PFSK-1 (cell line): ENCODE measurements around the gene ZNHIT2.

Experiments
- FOXP2 ChIP-seq: optimal IDR thresholded peaks from 2 replicates; pipeline ENCODE3; 2011; ENCODE audit warnings: borderline replicate concordance, control low read depth, inconsistent platforms; ENCODE audit not compliant: insufficient read depth; ENCODE audit errors: extremely low read length, extremely low read depth
- POLR2AphosphoS5 ChIP-seq: IDR thresholded peaks from 2 replicates; pipeline ENCODE4 v1.6.1; 2012; ENCODE audit warnings: low read depth, mild to moderate bottlenecking, control low read depth, low read length, moderate library complexity
- SIN3A ChIP-seq: IDR thresholded peaks from 2 replicates; pipeline ENCODE4 v1.6.1; 2012; ENCODE audit warnings: mild to moderate bottlenecking, low read length, moderate library complexity, borderline replicate concordance; ENCODE audit not compliant: insufficient read depth
- TAF1 ChIP-seq: IDR thresholded peaks from 2 replicates; pipeline ENCODE4 v1.6.1; 2012; ENCODE audit warnings: low read length, control low read depth, borderline replicate concordance; ENCODE audit not compliant: insufficient read depth
- TF ChIP-seq, protein P1 (sequence below), 2 experiments: IDR thresholded peaks; 2 replicates each; pipeline versions ENCODE4 v1.6.1 to v1.8.0; 2011 to 2012; ENCODE audit warnings: low read depth in 2 of 2, low read length in 2 of 2, control low read depth in 1 of 2, inconsistent platforms in 1 of 2, mild to moderate bottlenecking in 1 of 2, moderate library complexity in 1 of 2; ENCODE audit not compliant: insufficient read depth in 1 of 2

The ZNHIT2 gene

DNA sequence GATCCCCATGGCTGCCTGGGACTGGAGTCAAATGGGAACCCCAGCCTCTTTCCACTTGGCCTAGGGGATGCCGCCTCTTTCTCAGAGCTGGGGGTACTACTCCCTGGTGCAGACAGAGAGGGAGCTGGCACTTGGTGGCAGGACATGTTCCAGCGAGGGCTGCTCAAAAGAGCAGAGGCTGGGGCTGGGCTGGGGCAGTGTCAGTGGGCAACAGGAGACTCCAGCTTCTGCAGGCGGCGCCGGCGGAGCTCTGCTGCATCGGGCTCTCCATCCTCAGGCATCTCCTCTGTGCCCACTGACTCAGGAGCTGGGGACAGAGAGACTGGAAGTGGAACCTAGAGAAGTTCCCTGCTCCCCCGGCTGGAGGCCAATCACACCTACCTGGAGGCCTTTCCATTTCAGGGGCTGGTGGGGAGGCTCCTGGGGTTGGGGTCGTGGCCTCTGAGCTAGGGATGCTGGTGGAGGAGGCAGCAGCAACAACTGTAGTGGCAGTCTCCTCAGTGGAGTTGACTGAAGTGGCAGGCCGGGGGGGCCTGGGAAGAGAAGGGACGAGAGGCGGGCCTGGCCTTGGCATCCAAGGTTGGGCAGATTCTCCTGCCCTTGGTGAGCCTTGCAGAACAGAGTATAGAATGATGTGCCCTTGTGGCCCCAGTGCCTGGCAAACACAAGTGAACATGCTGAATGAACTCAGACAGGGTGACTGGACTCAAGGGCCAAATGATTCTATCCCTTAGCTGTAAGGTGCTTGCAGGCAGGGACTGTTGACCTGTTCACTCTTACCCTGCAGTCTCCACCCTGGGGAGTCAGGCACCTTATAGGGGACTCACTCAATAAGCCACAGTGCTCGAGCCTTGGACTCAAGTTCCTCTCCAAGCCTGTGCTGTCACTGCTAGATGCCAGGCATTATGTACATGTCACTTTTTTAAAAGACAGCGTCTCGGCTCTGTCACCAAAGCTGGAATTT is 11.0 kb upstream of the ZNHIT2 start:
- TF ChIP-seq TAF1 (no peak), POLR2AphosphoS5 (peak; percentile 33; the same call in 1 of the 2 replicates)

DNA sequence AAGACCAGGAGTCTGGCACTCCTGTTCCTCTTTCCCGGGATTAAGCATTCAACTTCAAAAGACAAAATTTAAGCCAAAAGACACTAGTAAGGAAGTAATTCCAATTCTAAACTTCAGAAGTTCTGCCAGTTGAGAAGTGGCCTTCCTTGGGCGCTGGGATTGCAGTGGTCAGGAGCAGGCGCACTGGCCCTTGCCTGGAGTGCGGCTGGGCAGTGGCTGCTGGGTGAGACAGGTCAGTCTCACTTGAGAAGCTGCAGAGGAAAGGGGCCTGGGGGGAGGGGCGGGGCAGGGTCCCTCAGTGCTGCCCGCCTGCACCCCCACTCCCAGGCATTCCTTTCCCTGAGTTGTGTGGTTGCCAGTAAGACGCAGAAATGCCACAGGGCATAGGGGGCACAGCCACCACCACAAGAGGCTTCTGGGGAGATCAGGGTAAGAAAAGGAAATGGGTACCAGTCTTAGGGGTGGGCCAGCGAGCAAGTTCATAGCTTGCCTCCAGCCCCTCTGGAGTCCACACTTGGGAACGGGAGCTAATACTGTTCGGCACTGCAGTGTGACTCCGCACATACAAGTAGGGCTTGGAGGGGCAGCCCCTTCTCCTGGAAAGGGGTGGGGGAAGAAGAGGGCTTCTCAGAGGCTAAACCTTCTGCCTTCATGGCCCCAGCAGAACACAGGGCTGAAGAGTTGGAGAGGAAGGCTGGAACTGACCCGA is 10.1 kb upstream of the ZNHIT2 start:
- TF ChIP-seq TAF1 (no peak), FOXP2 (no peak), SIN3A (no peak), POLR2AphosphoS5 (no peak)
- TF ChIP-seq, protein P1, sequence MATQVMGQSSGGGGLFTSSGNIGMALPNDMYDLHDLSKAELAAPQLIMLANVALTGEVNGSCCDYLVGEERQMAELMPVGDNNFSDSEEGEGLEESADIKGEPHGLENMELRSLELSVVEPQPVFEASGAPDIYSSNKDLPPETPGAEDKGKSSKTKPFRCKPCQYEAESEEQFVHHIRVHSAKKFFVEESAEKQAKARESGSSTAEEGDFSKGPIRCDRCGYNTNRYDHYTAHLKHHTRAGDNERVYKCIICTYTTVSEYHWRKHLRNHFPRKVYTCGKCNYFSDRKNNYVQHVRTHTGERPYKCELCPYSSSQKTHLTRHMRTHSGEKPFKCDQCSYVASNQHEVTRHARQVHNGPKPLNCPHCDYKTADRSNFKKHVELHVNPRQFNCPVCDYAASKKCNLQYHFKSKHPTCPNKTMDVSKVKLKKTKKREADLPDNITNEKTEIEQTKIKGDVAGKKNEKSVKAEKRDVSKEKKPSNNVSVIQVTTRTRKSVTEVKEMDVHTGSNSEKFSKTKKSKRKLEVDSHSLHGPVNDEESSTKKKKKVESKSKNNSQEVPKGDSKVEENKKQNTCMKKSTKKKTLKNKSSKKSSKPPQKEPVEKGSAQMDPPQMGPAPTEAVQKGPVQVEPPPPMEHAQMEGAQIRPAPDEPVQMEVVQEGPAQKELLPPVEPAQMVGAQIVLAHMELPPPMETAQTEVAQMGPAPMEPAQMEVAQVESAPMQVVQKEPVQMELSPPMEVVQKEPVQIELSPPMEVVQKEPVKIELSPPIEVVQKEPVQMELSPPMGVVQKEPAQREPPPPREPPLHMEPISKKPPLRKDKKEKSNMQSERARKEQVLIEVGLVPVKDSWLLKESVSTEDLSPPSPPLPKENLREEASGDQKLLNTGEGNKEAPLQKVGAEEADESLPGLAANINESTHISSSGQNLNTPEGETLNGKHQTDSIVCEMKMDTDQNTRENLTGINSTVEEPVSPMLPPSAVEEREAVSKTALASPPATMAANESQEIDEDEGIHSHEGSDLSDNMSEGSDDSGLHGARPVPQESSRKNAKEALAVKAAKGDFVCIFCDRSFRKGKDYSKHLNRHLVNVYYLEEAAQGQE (IDR thresholded peaks at IDR 0.05; ENCODE audit: insufficient read depth in 1 of 2, low read depth in 2 of 2, low read length in 2 of 2) = no peak

DNA sequence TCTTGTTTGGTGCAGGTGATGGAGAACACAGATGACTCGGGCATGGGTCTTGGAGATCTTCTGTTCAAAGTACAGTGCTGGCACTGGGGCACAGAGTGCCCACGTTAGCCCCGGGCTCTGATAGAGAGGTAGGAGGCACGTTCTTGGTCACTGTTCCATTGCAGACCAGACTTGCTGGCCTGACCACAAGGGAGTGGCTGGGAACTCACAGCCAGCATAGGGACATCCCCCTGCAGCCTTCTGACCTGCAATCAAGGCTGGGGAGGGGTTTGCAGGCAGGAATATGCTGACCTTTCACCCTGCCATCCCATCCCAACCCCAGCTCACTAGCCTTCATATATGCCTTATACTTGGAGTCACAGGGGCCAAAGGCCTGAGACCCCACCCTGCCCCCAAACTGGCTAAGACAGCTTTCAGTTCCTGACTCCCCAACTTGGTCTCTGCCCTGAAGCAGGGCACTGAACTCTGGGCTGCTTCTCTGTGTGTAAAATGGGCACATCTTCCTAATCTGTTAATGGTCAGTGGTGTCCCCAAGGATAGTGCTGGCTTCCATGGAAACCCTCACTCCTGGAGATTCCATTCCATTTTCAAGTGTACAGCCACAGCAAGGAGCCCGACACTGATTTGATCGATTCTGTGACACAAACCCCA is 9.2 kb upstream of the ZNHIT2 start:
- TF ChIP-seq, protein P1 (IDR thresholded peaks at IDR 0.05; ENCODE audit: insufficient read depth in 1 of 2, low read depth in 2 of 2, low read length in 2 of 2) = no peak
- TF ChIP-seq POLR2AphosphoS5 = no peak

- TF ChIP-seq SIN3A (no peak), TAF1 (no peak), FOXP2 (no peak)
- TF ChIP-seq, protein P1 (IDR thresholded peaks at IDR 0.05; ENCODE audit: insufficient read depth in 1 of 2, low read depth in 2 of 2, low read length in 2 of 2) = no peak
Measured at GRCh38 chr11:65125197-65126056, 7.9 kb upstream of the ZNHIT2 start.
